Measurements from ENCODE around the gene EIF4G3.
"Not testable (repeated sequence)": the region's sequence is repeated elsewhere in the genome, so short reads cannot be mapped to it uniquely, and the experiment has no call there.

Gene EIF4G3

GRCh38 chr1:21058035-21058793 lies 118.5 kb downstream of the EIF4G3 start:
- in situ Hi-C loops (cut with HindIII; ENCODE audit: low sequenced_read_pairs) = no loop called here

DNA sequence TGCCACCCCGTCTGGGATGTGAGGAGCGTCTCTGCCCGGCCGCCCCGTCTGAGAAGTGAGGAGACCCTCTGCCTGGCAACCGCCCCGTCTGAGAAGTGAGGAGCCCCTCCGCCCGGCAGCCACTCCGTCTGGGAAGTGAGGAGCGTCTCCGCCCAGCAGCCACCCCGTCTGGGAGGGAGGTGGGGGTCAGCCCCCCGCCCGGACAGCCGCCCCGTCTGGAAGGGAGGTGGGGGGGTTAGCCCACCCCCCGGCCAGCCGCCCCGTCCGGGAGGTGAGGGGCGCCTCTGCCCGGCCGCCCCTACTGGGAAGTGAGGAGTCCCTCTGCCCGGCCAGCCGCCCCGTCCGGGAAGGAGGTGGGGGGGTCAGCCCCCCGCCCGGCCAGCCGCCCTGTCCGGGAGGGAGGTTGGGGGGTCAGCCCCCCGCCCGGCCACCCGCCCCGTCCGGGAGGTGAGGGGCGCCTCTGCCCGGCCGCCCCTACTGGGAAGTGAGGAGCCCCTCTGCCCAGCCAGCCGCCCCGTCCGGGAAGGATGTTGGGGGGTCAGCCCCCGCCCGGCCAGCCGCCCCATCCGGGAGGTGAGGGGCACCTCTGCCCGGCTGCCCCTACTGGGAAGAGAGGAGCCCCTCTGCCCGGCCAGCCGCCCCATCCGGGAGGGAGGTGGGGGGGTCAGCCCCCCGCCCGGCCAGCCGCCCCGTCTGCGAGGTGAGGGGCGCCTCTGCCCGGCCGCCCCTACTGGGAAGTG lies 123.3 kb downstream of the EIF4G3 start:
- H3K4me3 ChIP-seq (ENCODE audit: low read depth, low read length); DNase-seq (ENCODE audit: low read depth, low spot score); in situ Hi-C loops (cut with HindIII; ENCODE audit: low sequenced_read_pairs): not testable (repeated sequence)

More at GRCh38 chr1:21058035-21058793, 118.5 kb downstream of the EIF4G3 start:
- DNase-seq (ENCODE audit: low read depth, low spot score) = no peak
- no peak overlapping the region for H3K4me3 ChIP-seq (ENCODE audit: low read depth, low read length)
- no peak for TF ChIP-seq CTCF (IDR thresholded peaks at IDR 0.05; ENCODE audit: low read depth, low read length)

DNA sequence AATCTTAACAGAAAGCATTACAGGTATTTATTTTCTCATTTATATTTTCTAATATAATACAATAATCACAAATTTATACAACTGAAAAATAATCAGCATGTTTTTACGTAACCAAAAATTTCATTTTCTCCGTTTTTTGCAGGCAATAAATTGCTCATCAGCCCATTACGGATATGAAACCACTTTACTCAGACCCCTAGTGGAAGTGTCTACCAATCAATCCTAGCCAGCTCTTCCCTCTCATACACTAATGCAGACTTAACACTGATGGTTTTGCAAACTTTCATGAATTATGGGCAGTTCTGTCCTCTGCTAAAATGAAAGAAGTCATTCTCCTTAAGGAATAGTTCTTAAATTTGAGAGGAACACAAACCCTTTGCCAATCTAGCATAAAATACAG lies 124.7 kb downstream of the EIF4G3 start:
- no peak for TF ChIP-seq CTCF (IDR thresholded peaks at IDR 0.05; ENCODE audit: low read depth, low read length)
- no peak for DNase-seq (ENCODE audit: low read depth, low spot score)
- in situ Hi-C loops (cut with HindIII; ENCODE audit: low sequenced_read_pairs) = no loop called here
- no peak overlapping the region for H3K4me3 ChIP-seq (ENCODE audit: low read depth, low read length)

DNA sequence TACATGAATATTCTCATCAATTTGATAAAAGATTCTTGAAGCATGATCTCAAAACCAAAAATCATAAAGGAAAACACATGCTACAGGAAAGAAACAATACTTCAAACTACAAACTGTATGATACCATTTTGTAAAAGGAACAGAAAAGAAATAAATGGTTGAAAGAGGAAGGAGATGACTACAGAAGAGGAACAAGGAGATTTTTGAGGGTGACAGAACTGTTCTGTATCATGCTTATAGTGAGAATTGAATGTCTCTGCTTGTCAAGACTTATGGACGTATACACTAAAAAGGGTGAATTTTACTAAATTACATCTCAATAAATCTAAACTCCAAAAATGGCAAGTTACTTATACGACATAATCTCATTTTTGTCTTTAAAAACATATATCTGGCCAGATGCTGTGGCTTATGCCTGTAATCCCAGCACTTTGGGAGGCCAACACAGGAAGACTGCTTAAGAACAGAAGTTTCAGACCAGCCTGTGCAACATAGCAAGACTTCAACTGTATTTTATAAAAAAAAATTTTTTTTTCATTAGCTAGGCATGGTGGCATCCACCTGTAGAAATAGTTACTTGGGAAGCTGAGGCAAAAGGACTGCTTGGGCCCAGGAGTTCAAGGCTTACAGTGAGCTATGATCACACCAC lies 125.4 kb downstream of the EIF4G3 start:
- H3K4me3 ChIP-seq (ENCODE audit: low read depth, low read length) = no peak overlapping the region
- no peak for DNase-seq (ENCODE audit: low read depth, low spot score)
- no peak for TF ChIP-seq CTCF (IDR thresholded peaks at IDR 0.05; ENCODE audit: low read depth, low read length)
- in situ Hi-C loops (cut with HindIII; ENCODE audit: low sequenced_read_pairs) = no loop called here

GRCh38 chr1:21050031-21050430 lies 126.7 kb downstream of the EIF4G3 start:
- no peak for TF ChIP-seq CTCF (IDR thresholded peaks at IDR 0.05; ENCODE audit: low read depth, low read length)
- DNase-seq (ENCODE audit: low read depth, low spot score) = peak; percentile 81
- in situ Hi-C loops (cut with HindIII; ENCODE audit: low sequenced_read_pairs) = no loop called here
- H3K4me3 ChIP-seq (ENCODE audit: low read depth, low read length) = no peak overlapping the region

DNA sequence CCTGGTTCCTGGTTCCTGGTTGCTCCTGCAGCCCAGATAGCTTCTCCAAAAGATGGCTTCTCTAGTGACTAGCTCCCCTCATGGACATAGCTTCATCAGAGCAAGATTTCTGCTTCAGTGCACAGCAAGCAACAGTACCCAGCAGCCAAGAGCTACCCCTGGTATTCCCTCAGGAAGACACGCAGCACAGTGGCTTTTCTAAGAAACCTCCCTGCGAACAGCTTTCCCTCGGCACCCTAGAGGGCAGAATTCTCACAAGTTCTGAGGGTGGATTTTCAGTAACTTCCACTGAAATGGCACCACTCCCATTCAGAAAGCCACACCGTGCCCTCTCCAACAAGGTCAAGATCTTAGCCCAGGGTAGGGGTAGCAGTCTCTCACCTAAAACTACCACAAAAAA lies 128.2 kb downstream of the EIF4G3 start:
- no peak overlapping the region for H3K4me3 ChIP-seq (ENCODE audit: low read depth, low read length)
- in situ Hi-C loops (cut with HindIII; ENCODE audit: low sequenced_read_pairs) = no loop called here
- no peak for TF ChIP-seq CTCF (IDR thresholded peaks at IDR 0.05; ENCODE audit: low read depth, low read length)
- DNase-seq (ENCODE audit: low read depth, low spot score) = no peak

- in situ Hi-C loops (cut with HindIII; ENCODE audit: low sequenced_read_pairs) = no loop called here
- DNase-seq (ENCODE audit: low read depth, low spot score) = no peak
- no peak for TF ChIP-seq CTCF (IDR thresholded peaks at IDR 0.05; ENCODE audit: low read depth, low read length)
- H3K4me3 ChIP-seq (ENCODE audit: low read depth, low read length) = no peak overlapping the region
These were observed 130.6 kb downstream of the EIF4G3 start for GRCh38 chr1:21046132-21046531.
